NK-92 treated with Interleukin-12 subunit alpha and Interleukin-12 subunit beta, amount 100 ng/mL, for 24 hours (cell line): ENCODE data around the gene HTT.
"Not testable (repeated sequence)": the region's sequence is repeated elsewhere in the genome, so short reads cannot be mapped to it uniquely, and the experiment has no call there.

Source experiments
- DNase-seq: peaks from one replicate; lab custom pipeline; 2025; lab: John Stamatoyannopoulos, UW

Gene HTT

GRCh38 chr4:3121596-3121995 lies 47.1 kb downstream of the HTT start:
- no peak for DNase-seq

GRCh38 chr4:3122081-3122563 lies 47.6 kb downstream of the HTT start:
- no peak for DNase-seq

GRCh38 chr4:3123181-3123671 lies 48.7 kb downstream of the HTT start:
- no peak for DNase-seq

- DNase-seq, result no peak
These were observed 49.7 kb downstream of the HTT start for GRCh38 chr4:3124070-3124767.

- no peak for DNase-seq
These were observed 52.6 kb downstream of the HTT start for GRCh38 chr4:3127112-3127511.

GRCh38 chr4:3128058-3128457 lies 53.6 kb downstream of the HTT start:
- no peak for DNase-seq

GRCh38 chr4:3128976-3129375 lies 54.5 kb downstream of the HTT start:
- DNase-seq, result no peak

- DNase-seq, result no peak
These were observed 55.7 kb downstream of the HTT start for GRCh38 chr4:3130201-3130600.

GRCh38 chr4:3130826-3131225 lies 56.3 kb downstream of the HTT start:
- DNase-seq, result no peak

GRCh38 chr4:3134201-3134600 lies 59.7 kb downstream of the HTT start:
- no peak for DNase-seq

GRCh38 chr4:3135155-3136011 lies 60.9 kb downstream of the HTT start:
- DNase-seq, result no peak

GRCh38 chr4:3136454-3136853 lies 62.0 kb downstream of the HTT start:
- DNase-seq, result no peak

GRCh38 chr4:3137908-3138307 lies 63.4 kb downstream of the HTT start:
- DNase-seq, result no peak

- no peak for DNase-seq
These were observed 70.9 kb downstream of the HTT start for GRCh38 chr4:3145234-3145924.

GRCh38 chr4:3148926-3149325 lies 74.4 kb downstream of the HTT start:
- no peak for DNase-seq

GRCh38 chr4:3151238-3151637 lies 76.8 kb downstream of the HTT start:
- DNase-seq, result not testable (repeated sequence)

- no peak for DNase-seq
These were observed 82.9 kb downstream of the HTT start for GRCh38 chr4:3157366-3157765.

- DNase-seq, result no peak
These were observed 84.4 kb downstream of the HTT start for GRCh38 chr4:3158841-3159240.

GRCh38 chr4:3160438-3160837 lies 86.0 kb downstream of the HTT start:
- DNase-seq, result no peak

GRCh38 chr4:3161044-3161443 lies 86.6 kb downstream of the HTT start:
- not testable (repeated sequence) for DNase-seq

GRCh38 chr4:3166434-3166833 lies 92.0 kb downstream of the HTT start:
- not testable (repeated sequence) for DNase-seq

- no peak for DNase-seq
These were observed 93.5 kb downstream of the HTT start for GRCh38 chr4:3168029-3168428.
